ENCODE measurements around the gene RUBCNL.
"Not testable (repeated sequence)": the region's sequence is repeated elsewhere in the genome, so short reads cannot be mapped to it uniquely, and the experiment has no call there.

Gene RUBCNL, protein sequence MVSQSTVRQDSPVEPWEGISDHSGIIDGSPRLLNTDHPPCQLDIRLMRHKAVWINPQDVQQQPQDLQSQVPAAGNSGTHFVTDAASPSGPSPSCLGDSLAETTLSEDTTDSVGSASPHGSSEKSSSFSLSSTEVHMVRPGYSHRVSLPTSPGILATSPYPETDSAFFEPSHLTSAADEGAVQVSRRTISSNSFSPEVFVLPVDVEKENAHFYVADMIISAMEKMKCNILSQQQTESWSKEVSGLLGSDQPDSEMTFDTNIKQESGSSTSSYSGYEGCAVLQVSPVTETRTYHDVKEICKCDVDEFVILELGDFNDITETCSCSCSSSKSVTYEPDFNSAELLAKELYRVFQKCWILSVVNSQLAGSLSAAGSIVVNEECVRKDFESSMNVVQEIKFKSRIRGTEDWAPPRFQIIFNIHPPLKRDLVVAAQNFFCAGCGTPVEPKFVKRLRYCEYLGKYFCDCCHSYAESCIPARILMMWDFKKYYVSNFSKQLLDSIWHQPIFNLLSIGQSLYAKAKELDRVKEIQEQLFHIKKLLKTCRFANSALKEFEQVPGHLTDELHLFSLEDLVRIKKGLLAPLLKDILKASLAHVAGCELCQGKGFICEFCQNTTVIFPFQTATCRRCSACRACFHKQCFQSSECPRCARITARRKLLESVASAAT

DNA sequence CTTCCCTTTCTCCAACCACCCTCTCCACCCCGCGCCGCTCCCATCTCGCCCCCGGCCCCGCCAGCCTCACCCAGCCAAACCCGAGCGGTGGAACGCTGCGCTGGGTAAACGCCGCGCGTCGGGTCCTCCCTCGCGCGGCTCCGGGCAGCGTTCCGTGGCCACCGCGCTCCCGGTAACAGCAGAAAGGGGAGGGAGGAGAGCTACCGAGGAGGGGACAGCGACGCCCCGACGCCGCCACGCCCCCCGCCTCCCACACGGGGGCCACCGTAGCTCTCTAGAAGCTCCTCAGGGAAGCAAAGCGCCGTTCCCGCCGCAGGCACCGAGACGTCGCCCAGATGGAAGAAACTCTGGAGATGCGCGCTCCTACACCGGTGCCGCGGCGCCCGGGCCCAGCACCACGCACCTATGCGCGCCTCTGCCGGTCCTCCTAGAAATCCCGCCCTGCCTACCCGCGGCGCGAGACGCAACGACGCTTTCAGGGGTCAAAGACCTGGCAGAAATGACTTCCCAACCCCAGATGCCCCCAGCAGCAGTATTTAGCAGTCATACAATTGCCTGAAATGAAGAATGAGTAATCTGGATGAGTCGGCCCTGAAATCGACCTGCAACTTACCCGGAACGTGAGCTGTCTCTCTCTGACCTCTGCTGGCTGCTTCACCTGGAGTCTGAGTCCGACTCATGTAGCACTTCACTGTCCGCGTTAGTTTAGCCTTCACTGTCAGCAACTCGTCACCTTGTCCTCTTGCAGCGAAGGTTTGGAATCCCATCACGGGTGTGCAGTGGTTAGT is at the start of gene RUBCNL:
Gene RUBCNL (minus strand): TSS at position 189 of the 788 bp plus-strand sequence. CDS start 14,777 bp downstream, outside the sequence.
- DNase-seq, result no peak

DNA sequence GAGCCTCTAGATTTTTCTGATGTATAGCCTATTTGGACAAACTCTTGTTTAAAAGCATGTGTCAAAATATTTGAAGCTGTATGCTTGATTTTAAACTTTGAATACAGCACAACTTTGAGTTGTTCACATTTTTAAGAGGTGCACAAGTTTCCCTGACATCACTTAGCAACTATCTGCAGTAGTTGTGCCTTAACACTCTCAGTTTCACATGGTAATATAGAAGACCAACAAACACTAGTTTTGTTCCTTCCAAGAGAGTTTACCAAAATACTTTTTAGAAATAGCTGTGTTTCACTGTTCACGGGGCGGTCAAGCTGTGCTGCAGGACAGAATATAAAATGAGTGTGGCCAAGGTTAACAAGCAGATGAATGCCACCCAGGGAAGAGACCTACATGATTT is 42.5 kb upstream of the RUBCNL start:
- not testable (repeated sequence) for DNase-seq

DNA sequence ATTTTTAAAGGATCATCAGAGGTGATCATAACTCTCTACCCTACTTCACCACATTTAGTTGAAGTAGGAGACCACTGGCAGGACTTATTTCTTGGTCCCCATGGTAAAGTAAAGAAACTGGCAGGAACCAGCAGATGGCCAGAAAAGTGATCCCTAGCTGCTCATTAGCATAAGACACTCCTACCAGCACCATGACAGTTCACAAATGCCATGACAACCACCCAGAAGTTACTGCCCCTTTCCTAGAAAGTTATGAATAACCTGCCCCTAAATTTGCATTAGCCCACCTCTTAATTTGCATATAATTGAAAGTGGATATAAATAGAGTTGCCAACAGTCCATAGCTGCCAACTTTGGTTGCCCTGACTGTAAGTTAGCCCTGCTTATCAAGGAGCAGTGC is 18.4 kb upstream of the RUBCNL start:
- DNase-seq, result no peak

DNA sequence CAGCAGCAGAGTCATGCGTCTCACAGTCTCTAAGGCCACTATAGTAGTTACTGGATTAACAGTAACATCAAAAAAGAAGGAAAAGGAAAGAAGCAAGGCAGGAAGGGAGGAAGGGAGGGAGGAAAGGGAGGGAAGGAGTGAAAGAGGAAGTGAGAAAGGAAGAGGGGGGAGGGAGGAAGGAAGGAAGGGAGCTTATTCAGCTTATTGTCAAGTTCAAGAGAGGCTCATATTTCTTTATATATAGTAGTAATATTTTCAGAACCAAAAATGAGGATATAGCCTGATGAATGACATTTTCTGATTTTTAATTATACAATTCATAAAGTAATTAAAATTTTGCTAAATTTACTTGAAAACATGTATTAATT is 17.7 kb upstream of the RUBCNL start:
- no peak for DNase-seq

DNA sequence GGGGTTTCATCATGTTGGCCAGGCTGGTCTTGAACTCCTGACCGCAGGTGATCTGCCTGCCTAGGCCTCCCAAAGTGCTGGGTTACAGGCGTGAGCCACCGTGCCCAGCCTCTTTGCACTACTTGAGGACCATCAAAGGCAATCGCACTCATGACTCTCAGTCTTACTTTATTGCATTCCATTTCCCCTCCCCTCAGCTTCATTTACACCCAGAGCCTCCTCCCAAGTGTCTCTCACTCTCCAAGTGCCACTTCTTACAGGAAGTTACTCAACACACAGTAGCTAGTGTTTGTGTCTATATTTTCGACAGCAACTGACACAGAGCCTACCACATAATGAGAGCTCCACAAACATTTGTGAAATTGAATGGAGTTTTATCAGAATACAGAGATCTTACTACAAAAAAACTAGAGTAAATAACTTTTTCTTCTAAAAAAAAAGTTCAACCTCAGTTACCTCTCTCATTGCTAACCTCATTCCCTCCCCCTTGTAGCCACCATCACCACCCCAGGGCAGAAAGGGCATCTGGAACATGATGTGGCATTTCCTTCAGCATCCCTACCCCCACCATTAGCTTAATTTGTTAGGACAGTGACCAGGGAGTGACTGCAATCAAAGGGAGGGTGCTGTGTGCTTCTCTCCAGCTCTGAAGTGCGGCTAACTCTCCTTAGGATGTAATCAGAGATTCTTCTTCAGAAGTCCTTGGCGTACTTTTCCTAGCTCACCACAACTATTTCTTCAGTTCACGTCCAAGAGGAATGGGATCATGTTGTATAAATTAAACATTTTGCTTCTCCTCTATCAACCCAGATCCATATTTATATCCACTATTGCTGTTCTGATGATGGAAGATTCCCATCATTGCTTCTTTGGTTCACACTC is 17.0 kb upstream of the RUBCNL start:
- no peak for DNase-seq

DNA sequence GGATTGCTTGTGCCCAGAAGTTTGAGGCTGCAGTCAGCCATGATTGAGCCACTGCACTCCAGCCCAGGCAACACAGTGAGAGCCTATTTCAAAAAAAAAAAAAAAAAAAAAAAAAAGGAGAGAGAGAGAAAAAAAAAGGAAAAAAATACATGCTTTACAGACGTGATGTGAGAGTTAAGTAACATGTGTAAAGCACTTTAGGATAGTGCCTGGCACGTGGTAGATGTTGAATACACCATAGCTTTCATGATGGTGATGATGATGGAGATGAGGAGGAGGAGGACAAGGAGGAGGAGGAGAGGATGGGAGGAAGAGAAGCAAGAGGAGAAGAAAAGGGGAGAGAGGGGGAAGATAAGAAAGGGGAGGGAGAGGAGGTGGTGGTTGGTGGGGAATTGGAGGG is 15.1 kb upstream of the RUBCNL start:
- no peak for DNase-seq

DNA sequence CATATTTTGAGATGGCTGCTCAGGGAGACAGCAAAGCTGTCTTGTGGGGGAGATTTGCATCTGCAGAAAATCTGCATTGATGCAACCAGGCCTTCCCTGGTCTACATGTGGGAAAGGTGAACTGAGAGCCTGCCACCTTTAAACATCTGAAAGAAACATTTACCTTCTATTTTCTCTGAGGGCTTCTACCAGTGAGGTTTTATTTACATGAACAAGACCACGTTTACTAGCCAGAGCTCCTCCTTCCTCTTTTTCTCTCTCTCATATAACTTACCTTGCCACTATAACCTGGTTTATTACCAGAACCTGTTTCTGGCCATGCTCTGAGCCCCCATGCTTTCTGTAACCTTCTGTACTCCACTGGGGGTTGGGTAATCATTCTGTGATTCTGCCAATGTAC is 14.4 kb upstream of the RUBCNL start:
- DNase-seq, result no peak

DNA sequence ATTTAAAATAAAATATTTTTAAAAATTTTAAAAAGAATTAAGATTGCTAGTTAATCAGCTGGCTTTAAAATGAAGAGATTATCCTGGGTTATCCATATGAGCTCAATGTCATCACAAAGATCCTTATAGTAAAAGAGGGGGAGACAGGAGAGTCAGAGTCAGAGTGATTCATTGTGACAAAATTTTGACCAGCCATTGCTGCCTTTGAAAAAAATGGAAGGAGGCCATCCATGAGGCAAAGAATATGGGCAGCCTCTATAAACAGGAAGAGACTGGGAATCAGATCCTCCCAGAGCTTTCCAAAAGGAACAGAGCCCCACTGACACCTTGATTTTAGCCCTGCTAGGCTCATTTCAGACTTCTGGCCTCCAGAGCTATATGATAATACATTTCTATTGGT is 9.3 kb upstream of the RUBCNL start:
- DNase-seq, result no peak

DNA sequence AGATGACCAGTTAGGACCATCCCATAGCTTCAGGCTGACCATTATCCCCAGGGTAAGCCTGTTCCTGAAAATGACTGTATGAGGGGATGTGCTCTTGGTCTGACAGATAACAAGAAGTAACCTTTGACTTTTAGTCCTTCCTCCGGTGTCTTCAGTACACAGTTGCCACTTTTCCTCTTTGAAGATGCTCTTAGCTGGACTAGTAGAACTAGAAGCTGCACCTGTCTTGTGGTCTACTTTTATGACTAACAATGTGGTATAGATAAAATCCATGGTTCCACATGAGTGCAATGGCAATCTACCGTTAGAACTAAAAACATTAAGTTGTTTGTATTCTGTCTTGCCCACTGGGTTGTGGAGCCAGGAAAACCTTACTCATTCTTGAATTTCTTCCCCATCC is 5.9 kb upstream of the RUBCNL start:
- no peak for DNase-seq

DNA sequence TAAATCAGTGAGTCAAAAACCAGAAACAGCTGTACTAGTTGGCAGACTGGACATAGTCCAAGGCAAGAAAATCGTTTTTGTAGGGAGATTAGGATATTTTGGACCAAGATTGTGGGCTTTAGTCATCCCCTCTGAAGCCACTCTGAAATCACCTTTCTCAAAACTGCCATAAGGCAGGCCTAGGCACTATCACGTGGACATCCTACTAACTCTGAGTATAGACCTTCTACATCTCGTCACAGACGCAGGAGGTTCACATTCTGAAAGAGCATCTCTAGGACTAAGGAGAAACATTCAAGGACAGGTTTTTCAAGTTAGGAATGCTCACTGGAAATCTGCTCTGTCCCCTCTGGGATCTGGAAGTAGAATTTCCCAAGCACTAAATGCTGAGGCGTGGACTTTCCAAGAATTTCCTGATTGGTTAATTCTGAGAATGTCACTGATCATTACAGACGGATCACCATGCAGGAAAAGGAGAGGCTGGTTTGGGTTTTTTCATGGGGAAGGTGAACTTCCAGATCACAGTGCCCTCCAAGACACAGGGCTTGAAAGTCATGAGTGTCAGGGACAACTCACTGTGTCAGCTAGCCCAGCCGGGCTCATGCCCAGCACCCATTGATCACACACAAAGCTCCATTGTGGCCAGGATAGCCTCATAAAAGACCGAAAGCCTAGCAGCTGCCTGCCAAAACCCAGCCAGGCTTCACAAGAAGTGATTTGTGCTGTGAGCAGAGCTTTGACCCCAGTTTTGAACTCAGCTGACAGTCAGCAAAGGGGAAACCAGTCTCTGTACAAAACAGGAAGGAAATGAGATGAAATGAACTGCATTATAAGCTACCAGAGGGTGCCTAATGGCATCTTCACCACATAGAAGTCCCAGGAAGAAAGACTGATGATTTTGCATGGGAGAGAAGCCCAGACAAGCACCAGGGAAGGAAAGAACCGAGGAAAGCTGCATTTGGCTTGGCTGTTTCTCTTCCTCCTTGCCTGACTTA is 2.7 kb upstream of the RUBCNL start:
- DNase-seq, result no peak

DNA sequence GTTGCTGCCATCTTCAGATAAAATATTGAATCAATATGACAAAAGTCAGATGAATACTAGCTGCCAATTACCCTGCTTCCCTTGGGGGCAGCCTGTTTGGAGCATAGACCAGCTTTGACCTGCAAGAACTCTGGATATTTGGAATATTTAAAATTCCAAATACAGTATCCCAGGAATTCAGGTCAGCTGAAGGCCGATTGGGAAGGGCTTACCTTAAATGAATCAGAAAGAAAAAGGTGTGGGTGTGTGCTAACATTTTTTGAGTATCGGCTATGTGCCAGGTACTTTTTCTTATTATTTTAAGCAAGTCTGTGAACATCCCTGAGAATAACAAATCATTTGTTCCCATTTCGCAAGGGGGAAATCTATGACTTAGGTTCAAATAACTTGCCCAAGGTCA is 1.8 kb upstream of the RUBCNL start:
- no peak for DNase-seq

DNA sequence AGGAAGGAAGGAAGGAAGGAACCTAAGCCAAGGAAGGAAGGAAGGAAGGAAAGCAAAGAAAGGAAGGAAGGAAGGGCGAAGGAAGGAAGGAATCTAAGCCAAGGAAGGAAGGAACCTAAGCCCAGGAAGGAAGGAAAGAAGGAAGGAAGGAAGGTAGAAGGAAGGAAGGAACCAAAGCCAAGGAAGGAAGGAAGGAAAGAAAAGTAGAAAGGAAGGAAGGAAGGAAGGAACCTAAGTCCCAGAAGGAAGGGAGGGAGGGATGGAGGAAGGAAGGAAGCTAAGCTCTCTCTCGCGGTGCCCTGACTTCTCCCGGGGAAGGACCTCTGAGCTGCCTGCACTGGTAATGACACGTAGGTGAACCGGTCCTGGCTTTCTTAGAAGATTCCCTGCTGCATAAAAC is 1.3 kb upstream of the RUBCNL start:
- no peak for DNase-seq

DNA sequence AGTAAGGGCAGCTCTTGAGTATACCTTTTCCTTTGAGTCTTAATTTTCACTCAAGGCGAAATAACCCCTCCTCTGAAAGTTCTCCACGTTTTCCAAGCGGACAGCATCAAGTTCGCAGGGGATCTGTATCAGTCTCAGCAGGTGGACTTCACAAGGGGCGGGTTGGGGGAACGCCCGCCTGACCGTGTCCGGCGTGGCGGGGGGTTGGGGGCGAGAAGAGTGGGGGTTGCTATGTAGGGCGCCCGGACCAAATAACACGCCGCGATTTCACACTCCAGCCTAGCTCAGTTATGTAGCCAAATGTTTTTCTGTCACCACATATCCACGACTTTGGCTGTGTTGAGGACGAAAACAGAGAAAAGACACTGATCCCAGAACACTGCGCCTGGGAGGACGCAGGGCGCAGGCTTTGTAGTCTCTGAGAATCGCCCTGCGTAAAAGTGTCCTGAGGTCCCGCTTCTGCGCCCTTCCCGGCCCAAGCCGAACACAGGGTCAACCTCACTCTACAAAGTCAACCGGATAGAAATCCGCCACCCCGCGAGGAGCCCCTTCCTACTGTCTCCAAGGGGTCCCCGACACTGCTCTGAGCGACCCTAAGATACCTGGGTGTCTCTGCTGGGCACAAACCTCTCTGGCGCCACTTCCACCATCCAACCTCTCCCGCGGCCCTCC is 524 bp downstream of the RUBCNL start:
- DNase-seq, result no peak

DNA sequence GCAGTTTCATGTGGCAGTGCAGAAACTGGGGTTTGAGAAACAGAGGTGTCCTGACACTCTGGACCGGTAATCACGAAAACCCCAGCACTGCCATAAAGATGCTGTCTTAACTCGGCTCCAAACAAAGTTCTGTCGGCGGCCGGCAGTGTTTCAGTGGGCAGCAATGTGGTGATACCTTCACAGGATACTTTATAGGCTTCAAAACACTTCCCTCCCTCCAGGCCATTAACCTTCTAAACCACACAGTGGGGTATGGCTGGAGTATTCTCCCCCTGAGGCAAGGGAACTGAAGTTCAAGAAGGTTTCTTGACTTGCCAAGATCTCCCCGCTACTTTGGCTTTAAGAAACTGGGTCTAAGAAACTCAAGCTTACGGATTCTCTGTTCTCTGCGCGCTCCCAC is 1.1 kb downstream of the RUBCNL start:
- DNase-seq, result no peak

DNA sequence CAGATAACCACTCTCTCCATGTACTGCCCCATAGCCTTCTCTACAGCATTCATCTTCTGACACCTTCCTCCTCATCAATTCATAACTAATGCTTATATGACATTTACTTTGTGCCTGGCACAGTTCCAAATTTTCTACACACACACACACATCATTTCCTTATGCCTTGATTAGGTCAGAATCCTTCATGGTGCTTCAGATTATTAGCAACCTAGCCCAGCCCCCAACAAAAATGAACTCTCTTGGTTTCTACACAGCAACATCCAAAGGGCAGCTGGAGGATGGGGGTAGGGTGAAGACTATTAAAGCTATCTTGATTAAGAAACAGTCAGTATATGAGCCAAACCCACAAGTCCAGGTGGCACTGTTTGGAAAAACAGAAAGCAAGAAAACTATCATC is 3.7 kb downstream of the RUBCNL start:
- DNase-seq, result no peak

DNA sequence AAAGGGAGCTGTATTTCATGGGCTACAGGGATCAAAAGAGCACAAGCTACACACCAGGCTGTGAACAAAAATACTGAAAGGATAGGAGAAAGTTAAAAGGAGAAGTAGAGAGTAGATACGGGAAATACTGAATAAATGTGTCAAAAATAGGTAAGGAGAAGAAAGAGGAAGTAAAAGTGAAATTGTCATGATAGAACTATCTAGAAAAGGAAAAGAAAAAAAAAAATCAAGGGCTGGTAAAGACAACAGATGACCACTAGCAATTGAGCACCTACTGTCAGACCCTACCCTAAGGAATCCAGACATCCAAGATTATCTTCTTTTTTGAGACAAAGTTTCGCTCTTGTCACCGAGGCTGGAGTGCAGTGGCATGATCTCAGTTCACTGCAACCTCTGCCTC is 4.8 kb downstream of the RUBCNL start:
- DNase-seq, result no peak

DNA sequence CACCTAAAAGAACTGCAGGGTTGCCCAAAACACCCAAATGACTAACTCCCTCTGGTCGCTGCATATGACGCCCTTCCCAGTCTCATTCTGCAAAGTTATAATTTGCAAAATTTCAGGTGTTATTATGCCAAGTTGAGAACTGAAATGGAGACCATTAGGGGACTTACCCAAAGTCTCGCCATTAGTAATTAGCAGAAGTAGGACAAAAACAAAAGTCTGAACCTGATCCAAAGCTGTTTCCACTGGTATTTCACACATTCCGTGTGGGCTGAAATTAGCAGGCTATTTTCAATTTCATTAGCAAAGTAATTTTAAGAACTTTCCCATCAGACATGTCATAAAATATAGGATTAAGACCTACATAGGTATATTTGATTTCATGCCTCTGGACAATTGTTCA is 6.8 kb downstream of the RUBCNL start:
- no peak for DNase-seq

DNA sequence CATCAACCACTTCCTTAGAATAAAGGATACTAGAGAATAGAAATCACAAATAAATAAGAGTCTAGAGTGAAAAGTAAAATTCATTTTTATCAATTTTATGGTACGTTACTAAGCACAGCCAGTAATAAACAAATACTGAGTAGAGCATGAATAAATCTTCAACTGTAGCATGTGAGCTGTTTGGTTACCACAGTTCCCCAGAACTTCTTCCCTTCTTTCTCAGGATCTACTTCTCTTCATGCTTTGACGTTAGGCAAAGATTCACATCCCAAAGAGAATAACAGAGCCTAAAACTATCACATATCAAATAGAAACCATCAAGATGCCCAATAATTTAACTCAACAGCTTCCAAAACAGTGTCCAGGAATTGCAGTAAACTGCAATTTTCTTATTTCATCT is 7.4 kb downstream of the RUBCNL start:
- DNase-seq, result no peak

DNA sequence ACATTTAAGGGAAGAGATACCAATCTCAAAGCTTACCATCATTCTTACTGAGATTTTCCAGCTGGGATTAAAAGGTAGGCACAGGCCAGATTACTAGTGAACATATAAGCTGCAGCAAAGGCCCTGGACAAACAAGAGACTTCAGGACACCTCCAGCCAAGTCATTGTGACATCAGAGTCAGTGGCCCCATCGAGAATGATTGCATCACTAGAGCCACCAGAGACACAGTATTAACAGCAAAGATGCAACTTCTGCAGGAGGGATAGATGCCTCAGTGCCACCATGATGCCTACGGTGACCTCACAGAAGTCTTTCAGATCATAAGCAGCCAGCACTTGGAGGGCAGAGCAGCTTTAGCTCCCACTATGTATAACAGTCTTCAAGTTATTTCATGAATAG is 8.6 kb downstream of the RUBCNL start:
- DNase-seq, result no peak

DNA sequence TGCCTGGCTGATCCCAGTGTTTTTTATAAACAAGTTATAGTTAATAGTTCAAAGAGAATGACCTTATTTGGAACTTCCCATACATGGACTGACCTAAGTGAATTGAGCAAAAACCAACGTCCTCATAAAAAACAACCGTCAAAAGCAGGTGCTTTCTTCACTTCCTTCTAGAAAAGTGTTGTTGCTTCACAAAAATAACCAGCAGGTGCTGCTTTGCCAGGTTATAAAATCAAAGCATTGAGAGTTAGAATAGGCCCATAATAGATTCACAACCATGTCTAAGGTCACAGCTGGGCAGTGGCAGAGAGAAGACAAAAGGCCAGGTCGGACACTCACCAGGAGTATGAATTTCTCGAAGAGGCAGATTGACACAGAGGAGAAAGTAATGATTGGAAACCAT is 9.5 kb downstream of the RUBCNL start:
- no peak for DNase-seq

DNA sequence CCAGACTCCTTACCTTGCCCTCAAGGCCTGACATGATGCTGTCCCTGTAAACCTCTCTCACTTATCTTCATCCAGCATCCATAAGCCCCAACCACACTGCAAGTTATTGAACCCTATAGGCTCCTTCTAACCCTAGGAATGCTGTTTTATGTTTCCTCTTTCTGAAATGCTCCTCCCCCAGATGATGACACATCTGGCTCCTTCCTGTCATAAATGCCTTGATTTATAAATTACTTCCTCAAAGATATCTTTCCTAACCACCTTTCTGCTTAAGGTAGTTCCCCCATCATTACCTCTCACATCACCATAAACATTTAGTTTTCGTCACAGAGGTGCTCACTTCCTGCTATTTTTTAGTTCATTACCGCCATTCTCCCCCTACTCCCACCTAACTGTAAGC is 12.3 kb downstream of the RUBCNL start:
- no peak for DNase-seq

All from NCI-H510A treated with DMSO at 0.1 percent for 48 hours (cell line).